ENCODE results near the gene ARIH2.

ARIH2 gene

DNA sequence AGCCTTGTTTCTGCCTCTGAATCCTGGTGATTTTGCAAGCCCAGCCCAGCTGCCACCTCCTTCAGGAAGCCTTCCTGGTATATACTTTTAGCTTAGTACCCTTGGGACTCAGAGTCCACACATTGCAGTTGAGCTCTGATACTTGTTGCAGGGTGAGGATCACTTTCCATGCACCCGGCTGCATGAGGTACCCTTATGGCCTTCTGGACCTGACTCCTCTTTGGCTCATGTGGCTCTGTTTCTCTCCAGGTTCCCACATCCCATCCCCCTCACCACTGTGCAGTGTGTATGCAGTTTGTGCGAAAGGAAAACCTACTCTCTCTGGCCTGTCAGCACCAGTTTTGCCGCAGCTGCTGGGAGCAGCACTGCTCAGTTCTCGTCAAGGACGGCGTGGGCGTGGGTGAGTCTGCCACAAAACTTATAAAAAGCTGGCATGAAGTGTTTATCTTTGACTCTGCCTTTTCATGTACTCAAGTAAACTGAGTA is 48.3 kb downstream of the ARIH2 start:
- TF ChIP-seq, protein P1, sequence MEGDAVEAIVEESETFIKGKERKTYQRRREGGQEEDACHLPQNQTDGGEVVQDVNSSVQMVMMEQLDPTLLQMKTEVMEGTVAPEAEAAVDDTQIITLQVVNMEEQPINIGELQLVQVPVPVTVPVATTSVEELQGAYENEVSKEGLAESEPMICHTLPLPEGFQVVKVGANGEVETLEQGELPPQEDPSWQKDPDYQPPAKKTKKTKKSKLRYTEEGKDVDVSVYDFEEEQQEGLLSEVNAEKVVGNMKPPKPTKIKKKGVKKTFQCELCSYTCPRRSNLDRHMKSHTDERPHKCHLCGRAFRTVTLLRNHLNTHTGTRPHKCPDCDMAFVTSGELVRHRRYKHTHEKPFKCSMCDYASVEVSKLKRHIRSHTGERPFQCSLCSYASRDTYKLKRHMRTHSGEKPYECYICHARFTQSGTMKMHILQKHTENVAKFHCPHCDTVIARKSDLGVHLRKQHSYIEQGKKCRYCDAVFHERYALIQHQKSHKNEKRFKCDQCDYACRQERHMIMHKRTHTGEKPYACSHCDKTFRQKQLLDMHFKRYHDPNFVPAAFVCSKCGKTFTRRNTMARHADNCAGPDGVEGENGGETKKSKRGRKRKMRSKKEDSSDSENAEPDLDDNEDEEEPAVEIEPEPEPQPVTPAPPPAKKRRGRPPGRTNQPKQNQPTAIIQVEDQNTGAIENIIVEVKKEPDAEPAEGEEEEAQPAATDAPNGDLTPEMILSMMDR (IDR thresholded peaks at IDR 0.05; ENCODE audit: control insufficient read depth, extremely low read depth, insufficient read depth): no peak
- H3K4me3 ChIP-seq (ENCODE audit: low read depth, low read length): no peak overlapping the region
- no peak for DNase-seq (ENCODE audit: low read depth)

DNA sequence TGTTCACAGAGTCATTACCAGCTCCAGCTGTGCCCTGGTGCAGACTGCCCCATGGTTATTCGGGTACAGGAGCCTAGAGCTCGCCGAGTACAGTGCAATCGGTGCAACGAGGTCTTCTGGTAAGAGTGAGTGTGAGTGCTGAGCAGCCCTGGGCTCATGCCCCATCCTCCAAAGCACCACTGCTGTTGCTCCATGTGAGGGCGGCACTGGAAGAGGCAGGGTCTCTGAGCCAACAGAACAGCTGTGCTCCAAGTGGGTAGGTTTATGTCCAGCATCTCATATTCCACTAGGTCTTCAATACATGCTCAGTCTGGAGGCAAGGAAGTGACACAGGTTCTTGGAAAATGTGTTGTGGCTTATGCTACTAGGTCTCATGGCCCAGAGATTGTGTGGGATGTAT is 51.9 kb downstream of the ARIH2 start:
- no peak for DNase-seq (ENCODE audit: low read depth)
- TF ChIP-seq, protein P1 (IDR thresholded peaks at IDR 0.05; ENCODE audit: control insufficient read depth, extremely low read depth, insufficient read depth): no peak
- H3K4me3 ChIP-seq (ENCODE audit: low read depth, low read length): no peak overlapping the region

DNA sequence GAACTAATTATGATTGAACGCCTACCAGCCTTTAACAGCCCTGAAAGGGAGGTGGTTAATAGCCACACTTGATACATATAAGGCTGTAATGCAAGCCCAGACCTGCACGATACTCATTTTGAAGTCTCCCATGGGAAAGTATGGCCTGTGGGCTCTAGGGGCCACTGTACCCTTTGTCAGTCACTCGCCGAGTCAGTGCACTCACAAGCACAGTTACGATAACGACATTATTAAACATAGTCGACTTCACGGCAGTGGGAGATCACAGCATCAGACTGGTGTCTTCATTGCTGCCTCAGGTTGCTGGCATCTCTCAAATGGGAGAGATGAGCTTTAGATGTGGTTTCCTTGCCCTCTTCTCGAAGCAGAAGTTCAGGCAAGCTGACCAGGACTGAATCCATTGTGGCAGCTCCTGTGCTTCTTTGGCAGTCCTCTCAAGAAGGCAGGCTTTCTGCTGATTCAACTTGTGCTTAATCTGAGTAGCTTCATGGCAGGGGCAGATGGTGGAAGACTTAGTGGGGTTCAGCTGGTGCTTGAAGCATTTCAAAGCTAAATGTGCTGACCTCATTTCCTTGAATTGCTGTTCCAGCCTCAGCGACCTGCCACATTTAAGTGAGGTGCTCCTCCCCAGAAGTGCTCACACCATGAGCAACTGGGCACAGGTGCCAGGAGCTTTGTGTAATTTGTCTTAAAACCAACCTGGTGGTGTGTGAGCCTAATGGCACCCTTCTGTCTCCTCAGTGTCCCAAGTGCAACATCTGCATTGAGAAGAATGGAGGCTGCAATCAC is 55.6 kb downstream of the ARIH2 start:
- no peak overlapping the region for H3K4me3 ChIP-seq (ENCODE audit: low read depth, low read length)
- TF ChIP-seq, protein P1 (IDR thresholded peaks at IDR 0.05; ENCODE audit: control insufficient read depth, extremely low read depth, insufficient read depth): no peak
- no peak for DNase-seq (ENCODE audit: low read depth)

DNA sequence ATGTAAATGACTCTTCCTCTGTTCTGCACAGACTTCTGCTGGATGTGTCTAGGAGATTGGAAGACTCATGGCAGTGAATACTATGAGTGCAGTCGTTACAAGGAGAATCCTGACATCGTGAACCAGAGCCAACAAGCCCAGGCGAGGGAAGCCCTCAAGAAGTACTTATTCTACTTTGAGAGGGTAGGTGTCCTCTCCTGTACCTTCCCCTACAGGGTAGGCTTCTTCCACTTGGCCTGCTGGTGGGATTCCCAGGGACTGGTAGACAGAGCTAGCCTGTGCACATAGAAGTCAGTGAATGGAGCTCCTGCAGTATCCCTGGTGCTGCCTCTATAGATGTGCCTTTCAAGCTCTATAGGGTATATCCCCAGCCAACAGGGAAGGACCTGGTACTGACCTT is 60.8 kb downstream of the ARIH2 start:
- no peak for DNase-seq (ENCODE audit: low read depth)
- H3K4me3 ChIP-seq (ENCODE audit: low read depth, low read length): no peak overlapping the region
- TF ChIP-seq, protein P1 (IDR thresholded peaks at IDR 0.05; ENCODE audit: control insufficient read depth, extremely low read depth, insufficient read depth): no peak

DNA sequence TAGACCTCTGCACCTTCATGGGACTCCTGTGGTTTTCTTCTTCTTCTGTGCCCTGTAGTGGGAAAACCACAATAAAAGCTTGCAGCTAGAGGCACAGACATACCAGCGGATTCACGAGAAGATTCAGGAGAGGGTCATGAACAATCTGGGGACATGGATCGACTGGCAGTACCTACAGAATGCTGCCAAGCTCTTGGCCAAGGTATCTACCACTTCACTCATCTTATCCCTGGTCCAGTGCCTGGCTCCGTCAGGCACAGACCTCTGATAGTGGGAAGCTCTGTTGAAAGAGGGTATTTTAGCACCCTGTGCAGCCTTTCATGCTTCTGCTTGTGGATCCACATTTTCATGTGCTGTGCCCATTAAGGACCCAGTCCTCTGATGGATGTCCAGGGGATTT is 61.7 kb downstream of the ARIH2 start:
- DNase-seq (ENCODE audit: low read depth): no peak
- no peak overlapping the region for H3K4me3 ChIP-seq (ENCODE audit: low read depth, low read length)
- TF ChIP-seq, protein P1 (IDR thresholded peaks at IDR 0.05; ENCODE audit: control insufficient read depth, extremely low read depth, insufficient read depth): no peak

DNA sequence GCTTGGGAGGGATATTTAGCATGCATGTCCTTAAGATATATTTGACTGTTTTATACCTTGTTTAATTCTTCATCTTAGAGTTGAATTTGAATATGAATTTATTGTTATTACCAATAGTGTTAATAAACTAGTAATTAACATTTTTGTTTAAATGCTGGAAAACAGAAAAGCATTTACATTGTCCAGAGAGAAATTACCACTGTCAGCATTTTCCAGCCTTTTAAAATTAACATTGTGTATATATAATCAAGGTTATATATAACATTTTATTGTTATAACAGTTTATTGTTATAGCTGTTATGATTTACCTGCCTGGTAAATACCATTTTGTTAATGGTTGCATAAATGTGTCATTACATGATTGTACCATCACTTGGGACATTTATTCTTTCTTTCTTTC is 63.4 kb downstream of the ARIH2 start:
- DNase-seq (ENCODE audit: low read depth): no peak
- TF ChIP-seq, protein P1 (IDR thresholded peaks at IDR 0.05; ENCODE audit: control insufficient read depth, extremely low read depth, insufficient read depth): no peak
- H3K4me3 ChIP-seq (ENCODE audit: low read depth, low read length): no peak overlapping the region

DNA sequence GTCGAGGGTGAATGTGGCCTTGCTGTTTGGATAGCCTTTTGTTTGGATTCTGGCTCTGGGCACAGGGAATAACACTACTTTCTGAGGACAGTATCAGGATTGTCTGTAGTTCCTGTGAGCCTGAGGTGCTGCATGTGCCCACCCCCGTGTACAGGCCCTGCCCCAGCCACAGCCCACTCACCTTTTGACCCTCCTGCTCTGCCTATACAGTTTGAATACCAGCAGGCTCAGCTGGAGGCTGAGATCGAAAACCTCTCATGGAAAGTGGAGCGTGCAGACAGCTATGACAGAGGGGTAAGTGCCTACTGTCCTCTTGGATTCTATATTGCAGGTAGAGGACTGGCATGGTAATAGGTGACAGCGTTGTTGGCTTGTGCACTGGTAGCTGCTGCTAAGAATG is 64.0 kb downstream of the ARIH2 start:
- no peak overlapping the region for H3K4me3 ChIP-seq (ENCODE audit: low read depth, low read length)
- no peak for DNase-seq (ENCODE audit: low read depth)
- TF ChIP-seq, protein P1 (IDR thresholded peaks at IDR 0.05; ENCODE audit: control insufficient read depth, extremely low read depth, insufficient read depth): no peak
